Fibroblast of pulmonary artery (primary cell): Measurements from ENCODE around the gene MAN1A1.

Experiments used
- DNase-seq: peaks from one replicate; pipeline ENCODE4 v3.0.0-alpha.2; 2010; ENCODE audit warnings: low read depth
- H3K4me3 ChIP-seq: replicated peaks from 2 replicates; pipeline ENCODE4 v1.5.1; 2011; ENCODE audit warnings: low read depth, mild to moderate bottlenecking, control low read depth, low read length, moderate library complexity
- CTCF ChIP-seq: IDR thresholded peaks from 2 replicates; pipeline ENCODE4 v1.5.1; 2011; ENCODE audit warnings: mild to moderate bottlenecking, control low read depth, low read length, inconsistent platforms; ENCODE audit errors: missing control alignments

The MAN1A1 gene

GRCh38 chr6:119276211-119276610, 73.3 kb downstream of the MAN1A1 start:
- no peak overlapping the region for H3K4me3 ChIP-seq
- TF ChIP-seq CTCF: no peak
- no peak for DNase-seq

GRCh38 chr6:119274197-119274595, 75.4 kb downstream of the MAN1A1 start:
- DNase-seq: no peak
- H3K4me3 ChIP-seq: no peak overlapping the region
- no peak for TF ChIP-seq CTCF

- DNase-seq: peak; percentile 94
These were observed 76.0 kb downstream of the MAN1A1 start for GRCh38 chr6:119273272-119274196.

GRCh38 chr6:119270545-119270944, 79.0 kb downstream of the MAN1A1 start:
- TF ChIP-seq CTCF: no peak
- no peak for DNase-seq
- no peak overlapping the region for H3K4me3 ChIP-seq

More at GRCh38 chr6:119273272-119274196, 76.0 kb downstream of the MAN1A1 start:
- no peak overlapping the region for H3K4me3 ChIP-seq
- TF ChIP-seq CTCF: no peak

- no peak for TF ChIP-seq CTCF
- no peak for DNase-seq
- H3K4me3 ChIP-seq: no peak overlapping the region
These were observed 80.1 kb downstream of the MAN1A1 start for GRCh38 chr6:119269266-119270103.

- TF ChIP-seq CTCF: no peak
- no peak for DNase-seq
- no peak overlapping the region for H3K4me3 ChIP-seq
These were observed 82.2 kb downstream of the MAN1A1 start for GRCh38 chr6:119267126-119267905.
